GM12878 (cell line): ENCODE results near the gene UAP1.

Source experiments
- ASH2L ChIP-seq: fragments of 300-600, 200-600 bp; sonication (generic); IDR thresholded peaks from 2 replicates; pipeline ENCODE4 v1.6.1; 2017; ENCODE audit warnings: low read depth, mild to moderate bottlenecking, borderline replicate concordance
- CBX5 ChIP-seq: sonication (generic); IDR thresholded peaks from 2 replicates; pipeline ENCODE4 v1.6.1; 2016; ENCODE audit warnings: low read depth, moderate library complexity, mild to moderate bottlenecking, inconsistent platforms
- EP300 ChIP-seq, 2 experiments: fragments of 150-350 bp in 1 of 2; IDR thresholded peaks; 2 replicates each; pipeline ENCODE4 v1.6.1; 2011 to 2012; ENCODE audit warnings: low read depth in 2 of 2, low read length in 2 of 2, borderline replicate concordance in 1 of 2, improper control_type of control experiment in 1 of 2, inconsistent platforms in 1 of 2; ENCODE audit not compliant: control insufficient read depth in 1 of 2
- JUND ChIP-seq: IDR thresholded peaks from 2 replicates; pipeline ENCODE4 v1.6.1; 2012; ENCODE audit warnings: low read depth, mild to moderate bottlenecking, low read length, improper control_type of control experiment, moderate library complexity
- NFIC ChIP-seq: IDR thresholded peaks from 2 replicates; pipeline ENCODE4 v1.6.1; 2012; ENCODE audit warnings: low read depth, mild to moderate bottlenecking, inconsistent platforms, low read length, moderate library complexity
- NRF1 ChIP-seq: conservative IDR thresholded peaks from 2 replicates; pipeline ENCODE4 v1.6.1; 2011; ENCODE audit warnings: mild to moderate bottlenecking, low read depth, low read length, improper control_type of control experiment
- PML ChIP-seq: IDR thresholded peaks from 2 replicates; pipeline ENCODE4 v1.6.1; 2012; ENCODE audit warnings: low read length, inconsistent platforms
- SMC3 ChIP-seq: IDR thresholded peaks from 2 replicates; pipeline ENCODE4 v1.6.1; 2011; ENCODE audit warnings: low read length, improper control_type of control experiment, borderline replicate concordance
- TCF12 ChIP-seq: IDR thresholded peaks from 2 replicates; pipeline ENCODE4 v1.6.1; 2011; ENCODE audit warnings: low read depth, mild to moderate bottlenecking, low read length
- YY1 ChIP-seq: IDR thresholded peaks from 2 replicates; pipeline ENCODE4 v1.6.1; 2011; ENCODE audit warnings: low read depth, mild to moderate bottlenecking, low read length
- TF ChIP-seq, protein P1 (sequence below), 3 experiments: IDR thresholded peaks in 2 of 3; conservative IDR thresholded peaks in 1 of 3; 2 replicates each; pipeline ENCODE4 v1.5.1; 2011; ENCODE audit warnings: low read depth in 3 of 3, low read length in 3 of 3, mild to moderate bottlenecking in 3 of 3, control low read depth in 2 of 3, moderate library complexity in 2 of 3, inconsistent platforms in 1 of 3, mixed read lengths in 1 of 3; ENCODE audit not compliant: control insufficient read depth in 2 of 3, insufficient read depth in 1 of 3; ENCODE audit errors: extremely low read depth in 1 of 3
- TF ChIP-seq, protein P2 (sequence below): IDR thresholded peaks from 2 replicates; pipeline ENCODE4 v1.6.1; 2011; ENCODE audit warnings: mild to moderate bottlenecking, low read depth, low read length, moderate library complexity; ENCODE audit not compliant: insufficient replicate concordance
- TF ChIP-seq, protein P3 (sequence below): IDR thresholded peaks from 2 replicates; pipeline ENCODE4 v1.6.1; 2011; ENCODE audit warnings: low read depth, mild to moderate bottlenecking, low read length, moderate library complexity, borderline replicate concordance; ENCODE audit errors: extremely low read depth

DNA sequence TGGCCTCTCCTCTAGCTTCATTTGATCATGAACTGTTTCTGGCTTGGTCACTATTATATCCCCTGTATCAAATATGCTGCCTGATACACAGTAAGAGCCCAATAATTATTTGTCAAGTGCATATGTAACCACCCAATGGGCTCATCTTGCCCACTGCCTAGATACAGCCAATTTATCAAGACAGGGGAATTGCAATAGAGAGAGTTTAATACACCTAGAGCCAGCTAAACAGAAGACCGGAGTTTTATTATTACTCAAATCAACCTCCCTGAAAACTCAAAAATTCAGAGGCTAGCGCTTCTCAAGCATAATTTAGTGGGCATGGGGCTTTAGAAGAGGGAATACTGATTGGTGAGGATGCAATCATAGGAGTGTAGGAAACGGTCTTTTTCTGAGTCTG is 18.3 kb upstream of the UAP1 start:
- TF ChIP-seq, protein P1, sequence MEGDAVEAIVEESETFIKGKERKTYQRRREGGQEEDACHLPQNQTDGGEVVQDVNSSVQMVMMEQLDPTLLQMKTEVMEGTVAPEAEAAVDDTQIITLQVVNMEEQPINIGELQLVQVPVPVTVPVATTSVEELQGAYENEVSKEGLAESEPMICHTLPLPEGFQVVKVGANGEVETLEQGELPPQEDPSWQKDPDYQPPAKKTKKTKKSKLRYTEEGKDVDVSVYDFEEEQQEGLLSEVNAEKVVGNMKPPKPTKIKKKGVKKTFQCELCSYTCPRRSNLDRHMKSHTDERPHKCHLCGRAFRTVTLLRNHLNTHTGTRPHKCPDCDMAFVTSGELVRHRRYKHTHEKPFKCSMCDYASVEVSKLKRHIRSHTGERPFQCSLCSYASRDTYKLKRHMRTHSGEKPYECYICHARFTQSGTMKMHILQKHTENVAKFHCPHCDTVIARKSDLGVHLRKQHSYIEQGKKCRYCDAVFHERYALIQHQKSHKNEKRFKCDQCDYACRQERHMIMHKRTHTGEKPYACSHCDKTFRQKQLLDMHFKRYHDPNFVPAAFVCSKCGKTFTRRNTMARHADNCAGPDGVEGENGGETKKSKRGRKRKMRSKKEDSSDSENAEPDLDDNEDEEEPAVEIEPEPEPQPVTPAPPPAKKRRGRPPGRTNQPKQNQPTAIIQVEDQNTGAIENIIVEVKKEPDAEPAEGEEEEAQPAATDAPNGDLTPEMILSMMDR (IDR thresholded peaks at IDR 0.05 in 2 of 3, conservative IDR thresholded peaks at IDR 0.05 in 1 of 3; ENCODE audit: control insufficient read depth in 2 of 3, extremely low read depth in 1 of 3, insufficient read depth in 1 of 3, low read depth in 3 of 3, low read length in 3 of 3): no peak
- TF ChIP-seq SMC3 (no peak), NFIC (no peak), CBX5 (no peak), TCF12 (no peak), NRF1 (no peak), ASH2L (no peak), YY1 (no peak), JUND (no peak), PML (no peak), EP300 (IDR thresholded peaks at IDR 0.05; ENCODE audit: borderline replicate concordance in 1 of 2, control insufficient read depth in 1 of 2, low read depth in 2 of 2, low read length in 2 of 2) (no peak)
- TF ChIP-seq, protein P2, sequence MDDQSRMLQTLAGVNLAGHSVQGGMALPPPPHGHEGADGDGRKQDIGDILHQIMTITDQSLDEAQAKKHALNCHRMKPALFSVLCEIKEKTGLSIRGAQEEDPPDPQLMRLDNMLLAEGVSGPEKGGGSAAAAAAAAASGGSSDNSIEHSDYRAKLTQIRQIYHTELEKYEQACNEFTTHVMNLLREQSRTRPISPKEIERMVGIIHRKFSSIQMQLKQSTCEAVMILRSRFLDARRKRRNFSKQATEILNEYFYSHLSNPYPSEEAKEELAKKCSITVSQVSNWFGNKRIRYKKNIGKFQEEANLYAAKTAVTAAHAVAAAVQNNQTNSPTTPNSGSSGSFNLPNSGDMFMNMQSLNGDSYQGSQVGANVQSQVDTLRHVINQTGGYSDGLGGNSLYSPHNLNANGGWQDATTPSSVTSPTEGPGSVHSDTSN: no peak
- TF ChIP-seq, protein P3, sequence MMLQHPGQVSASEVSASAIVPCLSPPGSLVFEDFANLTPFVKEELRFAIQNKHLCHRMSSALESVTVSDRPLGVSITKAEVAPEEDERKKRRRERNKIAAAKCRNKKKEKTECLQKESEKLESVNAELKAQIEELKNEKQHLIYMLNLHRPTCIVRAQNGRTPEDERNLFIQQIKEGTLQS: no peak
